Stomach (tissue), 9 donors: ENCODE results near the gene NPTX1. TPM values are rescaled to one million over a fixed set of nuclear protein-coding genes. Genes with fewer than 3 reads are reported as not detected.

Source experiments
- DNase-seq, 2 donors: peaks; one replicate each; pipeline versions ENCODE4 v3.0.0 to v3.0.0-alpha.2; 2013 to 2019
- H3K27ac ChIP-seq, 5 donors: fragments of 200-600 bp in 4 of 5; sonication (generic) in 4 of 5; one replicate each; pipeline ENCODE4 v1.5.1; 2013 to 2019; ENCODE audit warnings: mild to moderate bottlenecking in 1 of 5, moderate library complexity in 1 of 5
- H3K27me3 ChIP-seq, 3 donors: fragments of 200-600 bp; sonication (generic); one replicate each; pipeline ENCODE4 v1.5.1; 2017 to 2019; ENCODE audit warnings: mixed run types in 1 of 3
- H3K36me3 ChIP-seq, 4 donors: fragments of 200-600 bp; sonication (generic); 1 replicate in 3 of 4; 2 replicates in 1 of 4; pipeline ENCODE4 v1.5.1; 2016 to 2019
- H3K4me1 ChIP-seq, 4 donors: fragments of 200-600 bp; sonication (generic); one replicate each; pipeline ENCODE4 v1.5.1; 2016 to 2019
- H3K4me3 ChIP-seq, 4 donors: fragments of 200-600 bp; sonication (generic) in 3 of 4; one replicate each; pipeline ENCODE4 v1.5.1; 2016 to 2019; ENCODE audit warnings: mild to moderate bottlenecking in 1 of 4
- H3K9me3 ChIP-seq, 4 donors: fragments of 200-600 bp; sonication (generic); one replicate each; pipeline ENCODE4 v1.5.1; 2016 to 2019
- CTCF ChIP-seq, 7 experiments: fragments of 450-650 bp in 4 of 7; fragments of 200-600 bp in 3 of 7; sonication (generic) in 3 of 7; IDR thresholded peaks; one replicate each; pipeline ENCODE4 v1.5.1; 2016 to 2019; ENCODE audit warnings: antibody characterized with exemption in 7 of 7, control low read depth in 2 of 7, mild to moderate bottlenecking in 1 of 7
- EP300 ChIP-seq: sonication (generic); formaldehyde crosslinking; IDR thresholded peaks from one replicate; pipeline ENCODE4 v1.6.1; 2017; ENCODE audit warnings: antibody characterized with exemption
- POLR2A ChIP-seq, 4 donors: fragments of 450-650 bp; IDR thresholded peaks; one replicate each; pipeline ENCODE4 v1.6.1; 2016; ENCODE audit warnings: antibody characterized with exemption in 4 of 4, control low read depth in 2 of 4, mild to moderate bottlenecking in 1 of 4, moderate library complexity in 1 of 4
- POLR2AphosphoS5 ChIP-seq, 3 donors: sonication (generic); formaldehyde crosslinking; IDR thresholded peaks; one replicate each; pipeline ENCODE4 v1.6.1; 2016; ENCODE audit warnings: antibody characterized with exemption in 3 of 3
- WGBS, 5 donors: extraction: QIAGEN DNeasy Blood & Tissue Kit in 3 of 5; methylation state at CpG; one replicate each; pipeline versions ENCODE4 v1.1.5 to v1.1.7; 2013 to 2018; 5-methylcytosine and 5-hydroxymethylcytosine counted together
- intact Hi-C: fragments of 100-400 bp; cut with DNase I; formaldehyde crosslinking; loops from one replicate; pipeline ENCODE4 v1.15.1; 2023; ENCODE audit warnings: low total_unique reads
- polyA plus RNA-seq, 3 donors: library from polyadenylated mRNA; stranded (reverse); fragments of 200-250 nt; gene quantifications; one replicate each; pipeline ENCODE4 v1.2.3, GENCODE V29; 2013
- total RNA-seq, 5 donors: library from RNA; depleted of rRNA; stranded (reverse); fragments of >200 nt; gene quantifications; one replicate each; pipeline versions ENCODE4 v1.1.0 to v1.2.3, GENCODE V29; 2014 to 2016
- donor health status: healthy with polysubstance abuse.
- donor health status: Bipolar disorder and iron deficiency.
- donor health status: healthy.

NPTX1 gene
- total and polyA plus RNA-seq, 8 donors, result 0.31 to 9.3 (median 2.0) TPM; not detected in 1

- H3K27ac ChIP-seq, result no peak overlapping the region
- no peaks in the 10 kb centered on the region for H3K9me3 ChIP-seq
- no peak overlapping the region for H3K4me3 ChIP-seq
- peaks cover 0 to 12% (median 10%) of the 10 kb centered on the region in 4 donors for H3K4me1 ChIP-seq
- peaks cover 0 to 39% (median 21%) of the 10 kb centered on the region in 4 donors for H3K36me3 ChIP-seq
- no peak for DNase-seq
- WGBS, 5 donors, result 86 to 94% (median 88%) methylated on average over 9 to 12 of the region's 12 CpGs
- no peak for TF ChIP-seq EP300
- no peak for TF ChIP-seq POLR2AphosphoS5 (IDR thresholded peaks at IDR 0.05)
- no peak for TF ChIP-seq POLR2A (IDR thresholded peaks at IDR 0.05)
- TF ChIP-seq CTCF (IDR thresholded peaks at IDR 0.05), result no peak
- intact Hi-C loops, result loop anchor here (5.0 kb wide), 1 partner anchor 554 kb away; no protein-coding TSS in a partner anchor
- no peaks in the 10 kb centered on the region for H3K27me3 ChIP-seq
Observed at GRCh38 chr17:80428363-80428762, 48.0 kb downstream of the NPTX1 start.

- Histone ChIP-seq H3K4me1 (peaks cover 0 to 18% (median 13%) of the 10 kb centered on the region in 4 donors), H3K27ac (no peak overlapping the region), H3K9me3 (no peaks in the 10 kb centered on the region), H3K4me3 (no peak overlapping the region), H3K27me3 (no peaks in the 10 kb centered on the region), H3K36me3 (peaks cover 0 to 39% (median 21%) of the 10 kb centered on the region in 4 donors)
- DNase-seq, result no peak
- intact Hi-C loops, result loop anchor here (5.0 kb wide), 1 partner anchor 555 kb away; no protein-coding TSS in a partner anchor
- 89 to 94% (median 91%) methylated on average over 15 to 27 of the region's 27 CpGs for WGBS, 5 donors
- TF ChIP-seq POLR2AphosphoS5 (IDR thresholded peaks at IDR 0.05) (no peak), EP300 (no peak), POLR2A (IDR thresholded peaks at IDR 0.05) (no peak), CTCF (IDR thresholded peaks at IDR 0.05) (no peak)
Observed at GRCh38 chr17:80427366-80428282, 48.8 kb downstream of the NPTX1 start.

GRCh38 chr17:80426671-80427326 is 49.6 kb downstream of the NPTX1 start:
- Histone ChIP-seq H3K27ac (no peak overlapping the region), H3K4me3 (no peak overlapping the region), H3K27me3 (no peaks in the 10 kb centered on the region), H3K36me3 (peaks cover 0 to 39% (median 21%) of the 10 kb centered on the region in 4 donors), H3K4me1 (peaks cover 0 to 18% (median 13%) of the 10 kb centered on the region in 4 donors), H3K9me3 (no peaks in the 10 kb centered on the region)
- DNase-seq, result peak; percentile 79 to 92
- TF ChIP-seq POLR2AphosphoS5 (IDR thresholded peaks at IDR 0.05), result peak in 1 of 3 donors; percentile 20
- TF ChIP-seq EP300, result no peak
- peak in 6 of 7 experiments; percentile 23 to 97 (median 94) for TF ChIP-seq CTCF (IDR thresholded peaks at IDR 0.05)
- no peak for TF ChIP-seq POLR2A (IDR thresholded peaks at IDR 0.05)
- intact Hi-C loops, result loop anchor here (5.0 kb wide), 1 partner anchor 556 kb away; no protein-coding TSS in a partner anchor
- WGBS, 5 donors, result 32 to 40% (median 37%) methylated on average over 19 to 24 of the region's 24 CpGs

GRCh38 chr17:80425835-80426426 is 50.5 kb downstream of the NPTX1 start:
- WGBS, 5 donors, result 81 to 91% (median 87%) methylated on average over 7 to 9 of the region's 9 CpGs
- intact Hi-C loops, result loop anchor here (5.0 kb wide), 1 partner anchor 556 kb away; no protein-coding TSS in a partner anchor

More at GRCh38 chr17:80425835-80426426, 50.5 kb downstream of the NPTX1 start:
- H3K4me3 ChIP-seq, result no peak overlapping the region
- no peaks in the 10 kb centered on the region for H3K27me3 ChIP-seq
- H3K27ac ChIP-seq, result no peak overlapping the region
- peaks cover 0 to 36% (median 20%) of the 10 kb centered on the region in 4 donors for H3K36me3 ChIP-seq
- no peak for DNase-seq
- no peak for TF ChIP-seq POLR2A (IDR thresholded peaks at IDR 0.05)
- TF ChIP-seq CTCF (IDR thresholded peaks at IDR 0.05), result no peak
- no peak for TF ChIP-seq POLR2AphosphoS5 (IDR thresholded peaks at IDR 0.05)
- no peak for TF ChIP-seq EP300
- peaks cover 0 to 18% (median 13%) of the 10 kb centered on the region in 4 donors for H3K4me1 ChIP-seq
- no peaks in the 10 kb centered on the region for H3K9me3 ChIP-seq
